Esophagus squamous epithelium (tissue), 5 donors: ENCODE data around the gene PRELID3B. TPM values are rescaled to one million over a fixed set of nuclear protein-coding genes. Genes with fewer than 3 reads are reported as not detected.

Experiments used
- DNase-seq: peaks from one replicate; lab custom pipeline; 2025; lab: John Stamatoyannopoulos, UW
- H3K27ac ChIP-seq, 4 donors: fragments of 200-600 bp; sonication (generic); one replicate each; pipeline ENCODE4 v1.5.1; 2016 to 2019; ENCODE audit warnings: mild to moderate bottlenecking in 1 of 4
- H3K27me3 ChIP-seq, 4 donors: fragments of 200-600 bp; sonication (generic); 1 replicate in 3 of 4; 2 replicates in 1 of 4; pipeline versions ENCODE4 v1.5.1 to v1.6.0; 2017 to 2021; ENCODE audit warnings: antibody characterized with exemption in 1 of 4
- H3K36me3 ChIP-seq, 3 donors: fragments of 200-600 bp; sonication (generic); one replicate each; pipeline ENCODE4 v1.5.1; 2016 to 2019
- H3K4me1 ChIP-seq, 3 donors: fragments of 200-600 bp; sonication (generic); one replicate each; pipeline ENCODE4 v1.5.1; 2017 to 2019
- H3K4me3 ChIP-seq, 4 donors: fragments of 200-600 bp; sonication (generic); 1 replicate in 3 of 4; 2 replicates in 1 of 4; pipeline ENCODE4 v1.5.1; 2016 to 2019; ENCODE audit warnings: mild to moderate bottlenecking in 2 of 4, moderate library complexity in 1 of 4
- H3K9me3 ChIP-seq, 3 donors: fragments of 200-600 bp; sonication (generic); one replicate each; pipeline ENCODE4 v1.5.1; 2016 to 2019
- CTCF ChIP-seq, 6 experiments: fragments of 450-650 bp in 4 of 6; fragments of 200-600 bp in 2 of 6; sonication (generic) in 2 of 6; IDR thresholded peaks; one replicate each; pipeline ENCODE4 v1.5.1; 2016 to 2019; ENCODE audit warnings: antibody characterized with exemption in 6 of 6, mild to moderate bottlenecking in 4 of 6, moderate library complexity in 4 of 6
- POLR2A ChIP-seq, 4 donors: fragments of 450-650 bp; IDR thresholded peaks; one replicate each; pipeline ENCODE4 v1.6.1; 2017; ENCODE audit warnings: antibody characterized with exemption in 4 of 4, mild to moderate bottlenecking in 4 of 4, moderate library complexity in 3 of 4
- WGBS, 2 donors: methylation state at CpG; one replicate each; pipeline ENCODE4 v1.1.5; 2018; 5-methylcytosine and 5-hydroxymethylcytosine counted together
- intact Hi-C: fragments of 100-400 bp; cut with DNase I; formaldehyde crosslinking; loops from one replicate; pipeline ENCODE4 v1.15.0; 2022
- total RNA-seq, 4 donors: library from RNA; depleted of rRNA; stranded (reverse); fragments of >200 nt; gene quantifications; one replicate each; pipeline ENCODE4 v1.1.0, GENCODE V29; 2016
- donor health status: DM: yes; HTN: yes; CAD: no.

PRELID3B gene
- total RNA-seq, 4 donors from 2014 or later = 44.7 to 73.1 (median 68.5) TPM

DNA sequence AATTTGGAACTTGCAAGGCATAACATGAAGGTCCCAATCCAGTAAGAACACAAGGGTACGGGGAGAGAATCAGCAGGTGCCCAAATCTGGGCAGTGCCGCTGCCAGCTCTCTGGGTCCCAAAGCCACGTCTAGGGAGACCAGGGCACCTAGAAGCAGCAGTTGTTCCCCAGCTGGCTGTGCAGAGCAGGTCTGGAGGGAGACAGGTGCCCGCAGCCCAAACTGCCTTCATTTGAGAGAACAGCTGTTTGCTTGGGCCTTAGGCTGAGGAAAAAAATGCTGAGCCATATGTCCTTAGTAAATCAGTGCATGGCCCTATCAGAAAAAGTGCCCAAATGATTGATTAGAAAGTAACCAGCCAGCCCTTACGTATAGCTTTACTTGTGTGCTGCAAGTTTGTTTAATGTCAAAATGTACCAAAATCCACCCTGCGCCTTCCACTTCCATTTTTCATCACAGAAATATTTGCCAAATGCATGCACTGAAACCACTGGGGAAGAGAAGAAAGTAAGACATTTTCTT, 9.1 kb upstream of the PRELID3B start:
- Histone ChIP-seq H3K9me3 (no peaks in the 10 kb centered on the region), H3K36me3 (no peaks in the 10 kb centered on the region), H3K27me3 (peaks cover 0 to 32% (median 0%) of the 10 kb centered on the region in 4 donors), H3K27ac (no peak overlapping the region), H3K4me1 (no peaks in the 10 kb centered on the region), H3K4me3 (no peak overlapping the region)
- DNase-seq = no peak
- TF ChIP-seq CTCF (IDR thresholded peaks at IDR 0.05) (no peak), POLR2A (IDR thresholded peaks at IDR 0.05) (no peak)
- intact Hi-C loops = no loop called here
- WGBS, 2 donors = 74 to 85% methylated on average over 4 to 5 of the region's 6 CpGs

- TF ChIP-seq CTCF (IDR thresholded peaks at IDR 0.05) (no peak), POLR2A (IDR thresholded peaks at IDR 0.05) (no peak)
- H3K36me3 ChIP-seq = no peaks in the 10 kb centered on the region
- no peak overlapping the region for H3K4me3 ChIP-seq
- H3K27ac ChIP-seq = no peak overlapping the region
- 29 to 64% methylated on average over 1 of the region's 1 CpG for WGBS, 2 donors
- no peaks in the 10 kb centered on the region for H3K9me3 ChIP-seq
- H3K4me1 ChIP-seq = no peaks in the 10 kb centered on the region
- intact Hi-C loops = no loop called here
- no peak for DNase-seq
- peaks cover 0 to 29% (median 0%) of the 10 kb centered on the region in 4 donors for H3K27me3 ChIP-seq
Observed at GRCh38 chr20:59050437-59050836, 7.9 kb upstream of the PRELID3B start.

GRCh38 chr20:59048681-59049030, 6.1 kb upstream of the PRELID3B start:
- Histone ChIP-seq H3K9me3 (no peaks in the 10 kb centered on the region), H3K4me3 (no peak overlapping the region), H3K36me3 (no peaks in the 10 kb centered on the region), H3K27ac (no peak overlapping the region), H3K4me1 (peaks cover 0 to 7% (median 0%) of the 10 kb centered on the region in 3 donors), H3K27me3 (peaks cover 0 to 27% (median 0%) of the 10 kb centered on the region in 4 donors)
- no peak for TF ChIP-seq POLR2A (IDR thresholded peaks at IDR 0.05)
- no peak for TF ChIP-seq CTCF (IDR thresholded peaks at IDR 0.05)
- intact Hi-C loops = no loop called here
- 81 to 90% methylated on average over 2 of the region's 2 CpGs for WGBS, 2 donors
- DNase-seq = no peak

GRCh38 chr20:59047938-59048680, 5.5 kb upstream of the PRELID3B start:
- no peak overlapping the region for H3K27ac ChIP-seq
- H3K4me1 ChIP-seq = peaks cover 2 to 12% (median 4%) of the 10 kb centered on the region in 3 donors
- no peaks in the 10 kb centered on the region for H3K36me3 ChIP-seq
- intact Hi-C loops = no loop called here
- DNase-seq = no peak
- TF ChIP-seq CTCF (IDR thresholded peaks at IDR 0.05) (no peak), POLR2A (IDR thresholded peaks at IDR 0.05) (no peak)
- peaks cover 0 to 24% (median 0%) of the 10 kb centered on the region in 4 donors for H3K27me3 ChIP-seq
- H3K4me3 ChIP-seq = no peak overlapping the region
- 73 to 78% methylated on average over 5 of the region's 5 CpGs for WGBS, 2 donors
- H3K9me3 ChIP-seq = no peaks in the 10 kb centered on the region

DNA sequence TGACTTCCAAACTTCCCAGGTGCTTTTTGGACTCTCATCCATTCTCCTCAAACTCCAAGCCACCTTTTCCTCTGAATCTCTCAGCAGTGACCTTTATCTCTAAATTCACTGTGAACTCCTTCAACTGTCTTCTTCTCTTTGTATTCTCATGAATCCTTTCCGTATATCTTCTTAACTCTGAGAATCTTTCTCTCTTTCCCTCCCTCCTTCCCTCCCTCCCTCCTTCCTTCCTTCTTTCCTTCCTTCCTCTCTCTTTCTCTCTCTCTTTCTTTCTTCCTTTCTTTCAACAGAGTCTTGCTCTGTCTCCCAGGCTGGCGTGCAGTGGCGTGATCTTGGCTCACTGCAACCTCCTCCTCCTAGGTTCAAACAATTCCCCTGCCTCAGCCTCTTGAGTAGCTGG, 4.3 kb upstream of the PRELID3B start:
- Histone ChIP-seq H3K36me3 (no peaks in the 10 kb centered on the region), H3K27me3 (peaks cover 0 to 15% (median 0%) of the 10 kb centered on the region in 4 donors), H3K4me3 (no peak overlapping the region), H3K27ac (no peak overlapping the region), H3K9me3 (no peaks in the 10 kb centered on the region), H3K4me1 (peaks cover 3 to 18% (median 7%) of the 10 kb centered on the region in 3 donors)
- intact Hi-C loops = no loop called here
- WGBS, 2 donors = 91 to 92% methylated on average over 3 of the region's 3 CpGs
- no peak for TF ChIP-seq POLR2A (IDR thresholded peaks at IDR 0.05)
- TF ChIP-seq CTCF (IDR thresholded peaks at IDR 0.05) = no peak
- DNase-seq = no peak
